GM19043 (cell line): ENCODE results near the gene HYAL2.

ENCODE experiments used
- ATAC-seq: cut with Tn5 transposase; IDR thresholded peaks from one replicate; pipeline ENCODE4 v1.9.1; 2021; ENCODE audit warnings: low read depth; ENCODE audit not compliant: unreplicated experiment

HYAL2 gene

DNA sequence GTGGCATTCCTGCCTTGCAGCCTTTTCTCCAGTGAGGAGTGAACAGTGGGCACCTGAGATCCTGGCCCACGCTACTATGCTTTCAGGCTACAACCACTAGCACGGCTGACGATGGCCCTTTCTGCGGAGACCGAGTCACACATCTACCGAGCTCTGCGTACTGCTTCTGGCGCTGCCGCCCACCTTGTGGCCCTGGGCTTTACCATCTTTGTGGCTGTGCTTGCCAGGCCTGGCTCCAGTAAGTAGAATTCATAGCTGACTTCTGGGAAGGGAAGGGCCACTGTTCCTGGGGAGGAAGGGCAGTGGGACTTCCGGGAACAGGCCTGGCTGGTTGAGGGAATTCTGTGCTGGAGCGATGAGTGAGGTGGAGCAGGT lies 28.8 kb upstream of the HYAL2 start:
- no peak for ATAC-seq

DNA sequence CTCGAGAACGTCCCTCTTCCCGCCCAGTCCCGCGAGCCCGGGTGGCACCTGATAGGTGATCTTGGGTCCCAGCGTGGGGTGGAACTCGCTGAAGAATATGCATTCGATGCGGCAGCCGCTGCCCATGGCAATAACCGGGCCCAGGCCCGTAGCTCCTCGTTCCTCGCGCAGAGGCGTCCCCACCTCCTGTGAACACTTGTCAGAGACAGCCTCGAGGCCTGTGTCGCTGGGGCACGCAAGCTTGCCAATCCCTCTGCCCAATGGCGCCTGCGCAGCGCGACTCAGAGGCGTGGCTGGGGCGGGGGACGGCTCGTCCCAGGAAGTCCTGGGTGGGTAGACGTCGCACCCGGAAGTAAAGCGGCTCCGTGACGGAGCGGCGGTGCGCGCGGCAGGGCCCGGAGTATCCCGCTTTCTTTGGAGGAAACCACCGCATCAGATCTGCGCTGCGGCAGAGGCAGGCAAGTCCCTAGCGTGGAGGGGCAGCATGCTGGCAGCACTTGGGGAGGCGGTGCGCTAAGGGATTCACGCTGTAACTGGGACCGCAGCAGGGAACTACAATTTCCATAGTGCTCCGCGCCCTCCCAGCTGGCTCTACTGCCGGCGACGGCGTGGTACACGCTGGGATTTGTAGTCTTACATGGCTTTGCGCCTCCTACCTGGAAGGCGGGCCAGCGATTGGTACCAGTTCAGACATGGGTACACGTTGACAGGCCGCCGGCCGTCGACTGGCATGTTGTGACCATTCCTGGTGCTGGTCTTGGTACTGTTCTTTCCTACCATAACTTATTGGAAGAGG lies 28.2 kb upstream of the HYAL2 start, which contains the start of the genes CYB561D2 and NPRL2:
Gene CYB561D2, plus strand, starts transcription at position 336 of the 796 bp plus-strand sequence. CDS start 572 bp downstream, outside the sequence.
Gene NPRL2, minus strand, starts transcription at position 249 of the 796 bp plus-strand sequence. Its CDS starts 123 bp downstream, at position 126.
- ATAC-seq, result peak; percentile 86

- no peak for ATAC-seq
Measured at GRCh38 chr3:50350213-50350526, 27.6 kb upstream of the HYAL2 start.

DNA sequence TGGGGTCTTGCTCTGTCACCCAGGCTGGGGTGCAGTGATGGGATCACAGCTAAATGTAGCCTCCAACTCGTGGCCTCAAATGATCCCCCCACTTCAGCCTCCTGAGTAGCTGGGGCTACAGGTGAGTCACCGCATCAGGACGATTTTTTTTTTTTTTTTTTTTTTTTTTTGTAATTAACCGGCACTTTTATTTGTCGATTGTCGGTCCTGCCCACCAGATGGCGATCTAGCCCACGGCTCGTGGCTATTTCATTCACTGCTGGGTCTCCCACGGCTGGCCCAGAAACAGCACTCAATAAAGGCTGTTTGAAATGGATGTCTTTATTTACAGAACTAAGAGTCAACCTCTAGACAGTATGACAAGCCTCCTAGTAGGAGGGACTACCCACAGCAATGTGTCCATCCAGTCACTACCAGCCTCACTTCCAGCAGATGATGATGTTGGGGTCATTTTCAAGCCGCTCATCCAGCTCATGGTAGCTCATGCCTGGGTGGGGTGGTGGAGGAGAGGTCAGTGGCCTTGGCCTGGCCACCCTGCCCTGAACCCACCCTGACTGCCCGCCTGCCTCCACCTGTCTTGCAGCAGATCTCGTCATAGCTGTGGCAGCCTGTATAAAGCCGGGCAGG lies 24.8 kb upstream of the HYAL2 start:
- no peak for ATAC-seq

- no peak for ATAC-seq
Measured at GRCh38 chr3:50345586-50346234, 23.2 kb upstream of the HYAL2 start, which contains the start of gene ZMYND10. ZMYND10 (minus strand) TSS chr3:50345732; CDS start chr3:50345579, 153 bp downstream.

- no peak for ATAC-seq
Measured at GRCh38 chr3:50345008-50345407, 22.5 kb upstream of the HYAL2 start.

DNA sequence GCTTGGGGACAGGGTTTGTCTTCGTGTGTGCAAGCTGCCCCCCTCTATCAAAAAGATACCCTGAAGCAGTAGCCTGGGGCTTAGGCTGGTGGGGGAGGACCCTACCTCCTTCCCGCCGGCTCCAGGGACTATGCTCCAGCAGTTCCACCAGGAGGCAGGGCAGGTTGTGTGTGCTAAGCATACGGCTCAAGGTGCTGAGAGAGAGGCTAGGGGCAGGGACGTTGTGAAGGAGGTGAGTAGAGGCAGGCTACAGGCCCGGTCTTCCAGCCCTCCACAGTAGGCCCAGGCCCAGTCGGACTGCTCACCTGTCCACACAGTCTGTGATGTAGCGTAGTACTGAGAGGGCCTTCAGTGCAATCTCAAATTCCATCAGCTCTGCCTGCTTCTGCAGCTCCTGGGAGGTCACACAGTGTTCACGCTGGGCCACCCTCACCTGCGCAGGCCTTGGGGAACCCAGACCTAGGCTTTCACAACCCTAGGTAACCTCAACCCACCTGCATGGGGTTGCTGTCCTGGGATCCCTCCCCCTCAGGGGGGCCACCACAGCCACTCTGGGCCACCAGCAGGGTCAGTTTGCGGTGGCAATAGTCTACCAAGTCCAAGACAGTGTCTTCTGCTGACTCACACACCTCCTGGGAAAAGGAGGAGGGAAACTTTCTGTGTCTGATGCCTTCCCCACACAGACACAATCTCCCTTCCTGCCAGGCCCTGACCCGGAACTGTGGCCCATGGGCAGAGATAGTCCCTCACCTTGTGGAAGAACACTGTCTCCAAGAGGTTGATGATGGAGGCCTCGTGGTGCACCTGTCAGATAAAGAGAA lies 20.5 kb upstream of the HYAL2 start:
- ATAC-seq, result no peak

- ATAC-seq, result no peak
Measured at GRCh38 chr3:50341996-50342650, 19.6 kb upstream of the HYAL2 start.

DNA sequence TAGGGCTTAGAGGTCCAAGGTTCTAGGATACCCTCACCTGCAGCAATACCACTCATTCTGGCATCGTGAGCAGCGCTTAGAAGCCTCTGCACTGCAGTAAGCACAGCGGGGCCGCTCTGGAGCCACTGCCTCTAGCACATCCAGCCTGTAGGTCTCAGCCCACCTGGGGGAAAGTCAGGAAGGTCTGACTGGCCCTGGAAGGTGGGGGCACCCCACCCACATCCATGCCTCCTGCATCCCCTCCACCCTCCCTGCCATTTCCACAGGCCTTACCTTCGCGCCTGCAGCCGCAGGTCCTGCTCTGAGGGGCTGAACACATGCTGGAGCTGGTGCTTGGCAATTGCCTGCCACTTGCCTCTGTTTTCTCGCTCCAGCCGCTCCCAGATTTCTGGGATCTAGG lies 19.0 kb upstream of the HYAL2 start:
- no peak for ATAC-seq

GRCh38 chr3:50340448-50341329 lies 18.1 kb upstream of the HYAL2 start, which contains the start of gene RASSF1:
RASSF1 (minus strand) TSS chr3:50340836; CDS start chr3:50340805, 31 bp downstream.
- ATAC-seq, result peak; percentile 27

GRCh38 chr3:50340147-50340447 lies 17.6 kb upstream of the HYAL2 start:
- no peak for ATAC-seq

DNA sequence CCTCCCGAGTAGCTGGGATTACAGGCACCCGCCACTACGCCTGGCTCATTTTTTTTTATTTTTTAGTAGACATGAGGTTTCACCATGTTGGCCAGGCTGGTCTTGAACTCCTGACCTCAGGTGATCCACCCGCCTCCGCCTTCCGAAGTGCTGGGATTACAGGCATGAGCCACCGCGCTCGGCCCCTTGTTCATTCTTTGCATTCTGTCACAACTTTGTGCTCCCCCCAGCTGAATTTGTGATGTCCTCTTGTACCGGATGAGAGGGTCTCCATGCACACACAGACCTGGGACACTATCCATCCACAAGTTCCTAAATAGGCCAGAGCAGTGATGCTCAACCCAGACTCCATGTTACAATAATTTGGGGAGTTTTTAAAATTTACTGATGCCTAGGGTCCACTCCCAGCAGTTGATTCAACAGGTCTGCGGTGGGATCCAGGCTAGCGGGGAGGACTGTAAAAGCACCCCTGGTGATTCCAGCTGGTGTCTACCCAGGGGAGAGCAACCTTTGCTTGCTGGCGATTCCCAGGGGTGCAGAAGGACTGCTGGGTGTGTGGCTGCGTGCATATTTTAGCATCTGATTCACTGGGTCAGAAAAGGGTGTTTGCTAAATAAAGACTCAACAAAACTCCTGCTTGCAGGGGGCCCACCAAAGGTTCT lies 17.1 kb upstream of the HYAL2 start:
- no peak for ATAC-seq

DNA sequence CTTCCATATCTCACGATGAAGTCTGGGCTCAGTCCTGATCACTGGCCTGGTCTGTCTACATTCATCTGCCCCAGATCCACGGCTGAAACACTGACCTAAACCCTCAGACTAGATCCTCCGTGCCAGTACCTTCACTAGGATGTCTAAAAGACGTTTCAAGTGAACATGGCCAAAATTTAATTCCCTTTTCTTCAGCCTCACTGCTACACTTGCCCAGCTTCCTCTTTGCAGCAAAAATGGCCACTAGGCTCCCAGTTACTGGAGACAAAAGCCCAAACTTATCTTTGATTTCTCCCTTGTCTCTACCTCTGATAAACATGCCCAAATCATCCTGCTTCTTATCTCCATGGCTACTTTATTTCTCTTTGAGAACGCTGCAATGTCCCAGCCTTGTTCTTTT lies 16.4 kb upstream of the HYAL2 start:
- ATAC-seq, result no peak

DNA sequence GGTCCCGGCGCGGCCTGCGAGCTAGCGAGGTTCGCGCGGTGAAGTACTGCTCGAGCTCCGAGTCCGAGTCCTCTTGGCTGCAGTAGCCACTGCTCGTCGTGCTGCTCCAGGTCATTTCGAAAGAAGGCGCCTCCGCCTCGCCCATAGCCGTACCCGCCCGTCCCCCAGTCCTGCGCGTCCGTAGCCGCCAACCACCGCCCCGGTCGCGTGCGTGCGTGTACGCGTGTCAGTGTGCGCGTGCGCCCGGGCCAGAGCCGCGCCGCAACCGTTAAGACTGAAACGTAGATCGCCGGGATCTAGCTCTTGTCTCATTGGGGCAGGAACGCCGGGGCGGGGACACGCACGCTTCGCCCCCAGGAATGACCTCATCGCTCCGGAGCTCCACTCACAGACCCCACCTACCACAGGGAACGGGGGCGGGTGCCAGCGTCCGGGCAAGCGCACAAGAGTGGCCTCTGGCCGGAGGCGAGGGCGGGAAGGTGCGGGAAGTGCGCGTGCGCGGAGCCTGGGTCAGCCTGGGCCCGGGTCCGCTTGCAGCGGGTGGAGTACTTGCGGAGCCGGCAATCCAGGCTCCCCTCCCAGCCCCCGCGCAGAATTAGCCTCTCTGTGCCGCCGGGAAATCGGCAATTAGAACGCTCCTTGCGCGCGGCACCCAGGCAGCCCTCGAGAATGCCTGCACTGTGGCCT lies 14.8 kb upstream of the HYAL2 start:
- ATAC-seq, result peak; percentile 60

DNA sequence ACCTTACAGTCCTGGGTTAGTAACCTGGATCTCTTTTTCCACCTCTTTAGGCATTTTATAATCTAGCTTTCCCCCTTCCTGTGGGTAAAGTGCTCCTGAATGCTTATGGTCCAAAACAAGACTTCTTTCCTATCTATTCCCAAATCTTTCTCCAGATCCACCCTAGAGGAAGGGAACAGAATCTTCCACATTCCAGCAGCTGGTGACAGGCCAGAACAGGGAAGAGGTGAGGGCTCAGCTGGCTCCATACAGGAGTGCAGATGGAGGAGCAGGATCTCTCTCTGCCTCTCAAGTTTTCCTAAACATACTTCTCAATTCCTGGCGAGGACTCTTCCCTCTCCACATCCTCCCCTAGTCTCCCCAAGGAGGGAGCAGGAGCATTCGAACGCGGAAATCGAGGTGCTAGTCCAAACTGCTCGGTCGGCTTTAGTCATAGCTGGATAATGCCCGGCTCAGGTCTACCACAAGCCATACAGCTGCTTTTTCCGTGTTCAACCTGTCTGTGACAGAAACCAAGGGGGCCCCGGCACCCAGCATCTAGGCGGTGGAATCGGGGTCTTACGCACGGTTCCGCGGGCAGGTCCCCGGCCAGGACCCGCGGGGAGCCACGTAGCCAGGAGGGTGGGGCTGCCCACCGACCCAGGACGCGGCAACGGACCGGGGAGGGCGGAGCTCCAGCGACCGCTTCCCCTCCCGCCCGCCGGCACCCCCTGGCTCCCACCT lies 14.1 kb upstream of the HYAL2 start:
- peak; percentile 22 for ATAC-seq

DNA sequence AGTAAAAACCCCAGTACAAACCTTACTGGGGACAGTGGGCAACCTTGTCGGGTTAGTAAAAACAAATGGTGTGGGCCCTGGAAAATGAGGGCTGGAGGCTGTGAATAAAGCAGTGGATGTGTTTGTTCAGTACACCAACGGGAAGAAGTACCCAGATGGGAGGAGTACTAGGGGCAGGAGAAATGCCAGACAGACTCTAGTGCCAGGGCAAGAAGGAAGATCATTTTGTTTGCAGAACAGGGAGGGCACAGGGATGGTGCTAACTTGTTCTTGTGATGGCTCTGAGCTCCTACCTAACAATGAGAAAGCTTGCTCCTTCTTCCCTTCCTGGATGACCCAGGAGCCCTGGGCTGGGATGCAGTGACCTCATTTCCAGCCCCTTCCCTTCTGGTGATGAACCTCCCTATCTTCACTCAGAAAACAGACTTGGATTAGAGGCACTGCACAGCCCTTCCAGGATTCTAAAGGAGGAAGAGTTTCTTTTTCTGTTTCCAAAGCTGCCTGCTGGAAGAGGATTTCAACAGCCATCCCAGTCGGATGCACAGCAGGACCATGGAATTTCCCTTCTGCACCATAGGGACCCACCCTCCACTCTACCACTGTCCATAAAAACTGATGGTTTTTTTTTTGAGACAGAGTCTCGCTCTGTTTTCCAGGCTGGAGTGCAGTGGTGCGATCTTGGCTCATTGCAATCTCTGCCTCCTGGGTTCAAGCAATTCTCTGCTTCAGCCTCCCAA lies 12.0 kb upstream of the HYAL2 start:
- ATAC-seq, result no peak
